K562 (cell line): ENCODE measurements around the gene PLA2G4A. TPM values are rescaled to one million over a fixed set of nuclear protein-coding genes. Genes with fewer than 3 reads are reported as not detected.

Experiments
- ATAC-seq: fragments of 200-7000 bp; cut with Tn5 transposase; 3 replicates; pipeline ENCODE4 v1.9.1; 2020; ENCODE audit warnings: moderate library complexity
- BruUV-seq: library from RNA; stranded (reverse); fragments of 400-500 nt; replicated peaks from 2 replicates; lab custom pipeline; 2021; lab: Mats Ljungman, UMichigan
- CTCF ChIA-PET: fragments of 300-600 bp; formaldehyde crosslinking; extraction: SDS; loops from one replicate; lab custom pipeline; 2021; ENCODE audit warnings: low intra/inter-chr PET ratio; lab: Yijun Ruan, JAX
- POLR2A ChIA-PET: fragments of 300-600, 350-650 bp; sonication (Branson Sonifier 250); formaldehyde crosslinking; extraction: SDS; loops from one replicate; lab custom pipeline; 2021; ENCODE audit warnings: antibody characterized with exemption, inconsistent platforms; lab: Yijun Ruan, JAX
- DNase-seq, 4 experiments: peaks; one replicate each; pipeline versions ENCODE4 v3.0.0 to v3.0.0-alpha.2; 2011 to 2018; ENCODE audit warnings: low spot score in 3 of 4, mixed read lengths in 3 of 4; ENCODE audit errors: extremely low read depth in 1 of 4
- FAIRE-seq: peaks from 2 replicates; lab custom pipeline; 2011; peaks lifted over from hg19 to GRCh38; lab: Jason Lieb, UNC
- H2AFZ ChIP-seq: 2 replicates; pipeline ENCODE4 v1.6.0; 2011; ENCODE audit warnings: low read depth, low read length, control low read depth, inconsistent platforms
- H3K27ac ChIP-seq: fragments of 200-600 bp; 3 replicates; pipeline ENCODE4 v1.8.0; 2011; ENCODE audit warnings: low read depth, mild to moderate bottlenecking, control low read depth, inconsistent platforms, low read length, moderate library complexity, mixed read lengths; ENCODE audit errors: extremely low read depth
- H3K27me3 ChIP-seq, 2 experiments: fragments of 300-600 bp in 1 of 2; 2 replicates in 1 of 2; 3 replicates in 1 of 2; pipeline versions ENCODE4 v1.6.0 to v1.8.0; 2011; ENCODE audit warnings: inconsistent platforms in 2 of 2, low read length in 2 of 2, mild to moderate bottlenecking in 1 of 2, mixed read lengths in 1 of 2, moderate library complexity in 1 of 2; ENCODE audit not compliant: control insufficient read depth in 2 of 2, insufficient read depth in 2 of 2
- H3K36me3 ChIP-seq: fragments of 300-600 bp; 3 replicates; pipeline ENCODE4 v1.8.0; 2011; ENCODE audit warnings: mild to moderate bottlenecking, low read length, inconsistent platforms; ENCODE audit not compliant: control insufficient read depth, insufficient read depth
- H3K4me1 ChIP-seq, 2 experiments: fragments of 200-600 bp in 1 of 2; replicated peaks in 1 of 2; 2 replicates in 1 of 2; 3 replicates in 1 of 2; pipeline versions ENCODE4 v1.5.1 to v1.8.0; 2011; ENCODE audit warnings: inconsistent platforms in 2 of 2, low read length in 2 of 2, mild to moderate bottlenecking in 1 of 2, mixed read lengths in 1 of 2, moderate library complexity in 1 of 2; ENCODE audit not compliant: control insufficient read depth in 2 of 2, insufficient read depth in 2 of 2
- H3K4me2 ChIP-seq: 2 replicates; pipeline ENCODE4 v1.6.1; 2011; ENCODE audit warnings: low read length, control low read depth, inconsistent platforms, mixed read lengths; ENCODE audit not compliant: insufficient read depth
- H3K4me3 ChIP-seq: fragments of 200-600 bp; sonication (generic), shearing (Covaris generic); 2 replicates; pipeline ENCODE4 v1.5.1; 2016; ENCODE audit warnings: control low read depth, inconsistent platforms
- H3K79me2 ChIP-seq: fragments of 200-600 bp; 3 replicates; pipeline ENCODE4 v1.8.0; 2011; ENCODE audit warnings: low read length, inconsistent platforms; ENCODE audit not compliant: control insufficient read depth, insufficient read depth
- H3K9ac ChIP-seq, 2 experiments: 2 replicates each; pipeline versions ENCODE4 v1.6.0 to v1.6.1; 2011; ENCODE audit warnings: low read depth in 2 of 2, low read length in 2 of 2, control low read depth in 1 of 2, inconsistent platforms in 1 of 2, mild to moderate bottlenecking in 1 of 2, mixed read lengths in 1 of 2; ENCODE audit not compliant: insufficient read depth in 1 of 2
- H3K9me1 ChIP-seq: one replicate; pipeline ENCODE4 v1.6.0; 2011; ENCODE audit warnings: inconsistent platforms, mild to moderate bottlenecking, low read length, moderate library complexity; ENCODE audit not compliant: control insufficient read depth, insufficient read depth
- H3K9me3 ChIP-seq: replicated peaks from 2 replicates; pipeline ENCODE4 v1.5.1; 2011; ENCODE audit warnings: low read depth, low read length, inconsistent platforms; ENCODE audit not compliant: control insufficient read depth, insufficient read depth
- H4K20me1 ChIP-seq: replicated peaks from 2 replicates; pipeline ENCODE4 v1.6.1; 2011; ENCODE audit warnings: low read length, inconsistent platforms, mixed read lengths; ENCODE audit not compliant: control insufficient read depth, insufficient read depth
- ELF1 ChIP-seq: fragments of 200-800 bp; sonication (Bioruptor generic); IDR thresholded peaks from 2 replicates; pipeline ENCODE4 v1.6.1; 2016; ENCODE audit warnings: missing genetic modification characterization, missing compliant biosample characterization
- EP300 ChIP-seq: IDR thresholded peaks from 2 replicates; pipeline ENCODE4 v1.6.1; 2012; ENCODE audit warnings: low read length, improper control_type of control experiment
- FOXM1 ChIP-seq, 2 experiments: fragments of 450-650 bp in 1 of 2; sonication (generic) in 1 of 2; formaldehyde crosslinking in 1 of 2; IDR thresholded peaks; 2 replicates each; pipeline versions ENCODE4 v1.6.1 to v1.9.0; 2017 to 2022; ENCODE audit warnings: low read depth in 2 of 2, mild to moderate bottlenecking in 2 of 2, missing genetic modification reagents in 1 of 2, moderate library complexity in 1 of 2
- KAT7 ChIP-seq: sonication (generic); formaldehyde crosslinking; IDR thresholded peaks from 2 replicates; pipeline ENCODE4 v1.8.0; 2022; ENCODE audit warnings: missing genetic modification reagents, mild to moderate bottlenecking, borderline replicate concordance
- KDM5B ChIP-seq: fragments of 200-600 bp; sonication (generic); IDR thresholded peaks from 2 replicates; pipeline ENCODE4 v1.6.1; 2012; ENCODE audit warnings: low read depth, mild to moderate bottlenecking, moderate library complexity, low read length, control low read depth, inconsistent platforms; ENCODE audit not compliant: insufficient replicate concordance
- POLR2H ChIP-seq: IDR thresholded peaks from 2 replicates; pipeline ENCODE4 v1.6.1; 2016; ENCODE audit warnings: missing genetic modification characterization, low read depth, mild to moderate bottlenecking, control low read depth, missing compliant biosample characterization, moderate library complexity
- TAF9B ChIP-seq: fragments of 450-650 bp; IDR thresholded peaks from 2 replicates; pipeline ENCODE4 v1.6.1; 2018; ENCODE audit warnings: mild to moderate bottlenecking; ENCODE audit not compliant: partially characterized antibody
- TRIM24 ChIP-seq, 2 experiments: fragments of 450-650 bp; IDR thresholded peaks; 2 replicates each; pipeline ENCODE4 v1.6.1; 2016
- WHSC1 ChIP-seq: IDR thresholded peaks from one replicate; pipeline ENCODE4 v1.6.1; 2012; ENCODE audit warnings: low read length, control low read depth, inconsistent platforms
- ZBTB7A ChIP-seq: IDR thresholded peaks from 2 replicates; pipeline ENCODE4 v1.6.1; 2011; ENCODE audit warnings: low read depth, mild to moderate bottlenecking, low read length, moderate library complexity, borderline replicate concordance; ENCODE audit not compliant: control insufficient read depth
- ZNF449 ChIP-seq: fragments of 250-450 bp; sonication (Bioruptor Pico); IDR thresholded peaks from 2 replicates; pipeline ENCODE4 v1.8.0; 2022; ENCODE audit warnings: moderate library complexity, mild to moderate bottlenecking, inconsistent platforms
- ZNF668 ChIP-seq: fragments of 250-450 bp; sonication (Bioruptor Pico); IDR thresholded peaks from 2 replicates; pipeline ENCODE4 v1.8.0; 2022; ENCODE audit warnings: mild to moderate bottlenecking, inconsistent platforms
- WGBS: fragments of 100-300 bp; shearing (Covaris generic); methylation state at CpG from one replicate; pipeline ENCODE4 v1.1.6; 2016; ENCODE audit warnings: low coverage, mixed read lengths; ENCODE audit not compliant: insufficient coverage; ENCODE audit errors: missing lambda C conversion rate; 5-methylcytosine and 5-hydroxymethylcytosine counted together
- in situ Hi-C: fragments of 300-500 bp; cut with MboI; formaldehyde crosslinking; loops from 4 replicates; pipeline ENCODE4 v1.15.0; 2018; ENCODE audit warnings: inconsistent platforms, mixed read lengths
- intact Hi-C: fragments of 100-400 bp; cut with micrococcal nuclease; formaldehyde crosslinking; loops from 2 replicates; pipeline ENCODE4 v1.14.2; 2022
- polyA plus RNA-seq, 8 experiments: library from polyadenylated mRNA; depleted of rRNA in 4 of 8; stranded (reverse) in 5 of 8; unstranded in 3 of 8; fragments of >200 nt; fragmentation: Nextera tagmentation in 2 of 8; fragmentation: Illumina TruSeq in 1 of 8; extraction: Ambion mirVana in 2 of 8; extraction: Trizol in 1 of 8; gene quantifications; 2 replicates each; pipeline versions ENCODE4 v1.2.1 to v1.2.3, GENCODE V29; 2011 to 2014; ENCODE audit warnings: inconsistent platforms in 1 of 8, missing spikeins in 1 of 8
- total RNA-seq, 7 experiments: library from RNA; depleted of rRNA in 6 of 7; stranded (reverse); fragments of >200 nt in 6 of 7; fragmentation: Illumina TruSeq in 2 of 7; extraction: Trizol in 2 of 7; gene quantifications; 2 replicates each; pipeline versions ENCODE4 v1.2.1 to v1.2.3, GENCODE V29; 2011 to 2021; ENCODE audit warnings: low replicate concordance in 1 of 7
- TF ChIP-seq, protein P1 (sequence below): fragments of 450-650 bp; formaldehyde crosslinking; IDR thresholded peaks from 2 replicates; pipeline ENCODE4 v1.4.0; 2020; ENCODE audit warnings: mild to moderate bottlenecking, moderate library complexity
- TF ChIP-seq, protein P2 (sequence below): fragments of 450-650 bp; IDR thresholded peaks from one replicate; pipeline ENCODE4 v1.6.1; 2018; ENCODE audit warnings: mild to moderate bottlenecking, moderate library complexity; ENCODE audit not compliant: partially characterized antibody

PLA2G4A gene
- total and polyA plus RNA-seq, 9 of the 15 experiments (the other 6 are each of a cell fraction or from before 2014, with no cell fraction given): 0.04 to 0.71 (median 0.22) TPM; not detected in 4

DNA sequence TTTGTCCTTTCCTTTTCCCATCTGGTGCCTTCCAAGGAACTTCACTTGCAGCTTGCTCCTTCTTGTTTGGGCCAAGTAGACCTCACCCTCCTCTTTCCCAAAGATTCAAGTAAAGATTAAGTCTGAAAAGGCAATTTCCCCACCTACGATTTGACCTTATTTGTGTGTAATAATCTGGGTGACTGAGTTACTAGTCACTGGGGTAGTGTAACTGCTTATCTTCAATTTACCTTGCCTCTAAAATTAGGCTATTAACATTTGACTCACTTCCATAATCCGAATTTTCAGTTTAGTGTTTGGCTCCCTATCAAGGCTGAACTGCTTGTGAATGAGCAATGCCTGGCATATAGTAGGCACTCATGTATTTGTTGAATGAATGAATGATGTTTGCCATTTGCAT lies 59.6 kb downstream of the PLA2G4A start:
- H3K27ac ChIP-seq: no peak overlapping the region
- intact Hi-C loops: no loop called here
- no peak for ATAC-seq

DNA sequence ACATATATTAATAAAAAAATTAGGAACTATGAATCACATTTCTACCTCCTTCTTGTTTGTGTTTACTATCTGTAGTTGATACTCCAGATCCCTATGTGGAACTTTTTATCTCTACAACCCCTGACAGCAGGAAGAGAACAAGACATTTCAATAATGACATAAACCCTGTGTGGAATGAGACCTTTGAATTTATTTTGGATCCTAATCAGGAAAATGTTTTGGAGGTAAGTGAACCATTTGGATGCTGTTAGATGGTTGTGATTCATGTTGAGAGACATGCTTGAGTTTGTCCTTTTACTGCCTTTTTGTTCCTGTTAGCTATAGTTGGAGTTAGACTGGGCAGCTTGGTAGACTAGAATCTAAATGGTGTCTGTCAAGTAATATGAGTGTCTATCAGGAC lies 64.2 kb downstream of the PLA2G4A start:
- H2AFZ ChIP-seq: no peak overlapping the region
- intact Hi-C loops (no loop called here), in situ Hi-C loops (loop anchor here (10.0 kb wide), 1 partner anchor 1402 kb away; no protein-coding TSS in a partner anchor)
- no peak for ATAC-seq
- POLR2A ChIA-PET: no interaction called here
- H3K4me1 ChIP-seq: no peaks in the 10 kb centered on the region
- H3K27me3 ChIP-seq: no peaks in the 10 kb centered on the region
- DNase-seq: no peak
- H3K9me1 ChIP-seq: no peaks in the 10 kb centered on the region
- no peaks in the 10 kb centered on the region for H3K36me3 ChIP-seq
- no TSS peak for BruUV-seq
- CTCF ChIA-PET: no interaction called here
- no peak overlapping the region for H3K9ac ChIP-seq
- no peak for FAIRE-seq
- no peak overlapping the region for H3K27ac ChIP-seq
- H3K9me3 ChIP-seq: no peaks in the 10 kb centered on the region
- H3K79me2 ChIP-seq: no peaks in the 10 kb centered on the region
- no peak overlapping the region for H3K4me2 ChIP-seq
- no peaks in the 10 kb centered on the region for H4K20me1 ChIP-seq
- no peak overlapping the region for H3K4me3 ChIP-seq
- TF ChIP-seq ZBTB7A (no peak), EP300 (no peak), ZNF668 (CRISPR knock-in tag) (no peak), ZNF449 (CRISPR knock-in tag) (no peak)
- TF ChIP-seq, protein P1, sequence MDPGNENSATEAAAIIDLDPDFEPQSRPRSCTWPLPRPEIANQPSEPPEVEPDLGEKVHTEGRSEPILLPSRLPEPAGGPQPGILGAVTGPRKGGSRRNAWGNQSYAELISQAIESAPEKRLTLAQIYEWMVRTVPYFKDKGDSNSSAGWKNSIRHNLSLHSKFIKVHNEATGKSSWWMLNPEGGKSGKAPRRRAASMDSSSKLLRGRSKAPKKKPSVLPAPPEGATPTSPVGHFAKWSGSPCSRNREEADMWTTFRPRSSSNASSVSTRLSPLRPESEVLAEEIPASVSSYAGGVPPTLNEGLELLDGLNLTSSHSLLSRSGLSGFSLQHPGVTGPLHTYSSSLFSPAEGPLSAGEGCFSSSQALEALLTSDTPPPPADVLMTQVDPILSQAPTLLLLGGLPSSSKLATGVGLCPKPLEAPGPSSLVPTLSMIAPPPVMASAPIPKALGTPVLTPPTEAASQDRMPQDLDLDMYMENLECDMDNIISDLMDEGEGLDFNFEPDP: no peak
- TF ChIP-seq, protein P2, sequence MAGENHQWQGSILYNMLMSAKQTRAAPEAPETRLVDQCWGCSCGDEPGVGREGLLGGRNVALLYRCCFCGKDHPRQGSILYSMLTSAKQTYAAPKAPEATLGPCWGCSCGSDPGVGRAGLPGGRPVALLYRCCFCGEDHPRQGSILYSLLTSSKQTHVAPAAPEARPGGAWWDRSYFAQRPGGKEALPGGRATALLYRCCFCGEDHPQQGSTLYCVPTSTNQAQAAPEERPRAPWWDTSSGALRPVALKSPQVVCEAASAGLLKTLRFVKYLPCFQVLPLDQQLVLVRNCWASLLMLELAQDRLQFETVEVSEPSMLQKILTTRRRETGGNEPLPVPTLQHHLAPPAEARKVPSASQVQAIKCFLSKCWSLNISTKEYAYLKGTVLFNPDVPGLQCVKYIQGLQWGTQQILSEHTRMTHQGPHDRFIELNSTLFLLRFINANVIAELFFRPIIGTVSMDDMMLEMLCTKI: no peak

More for the DNA sequence above, 59.6 kb downstream of the PLA2G4A start:
- TF ChIP-seq TRIM24 (IDR thresholded peaks at IDR 0.05) (no peak), KAT7 (CRISPR knock-in tag) (no peak), WHSC1 (no peak), KDM5B (no peak), ZBTB7A (no peak), FOXM1 (IDR thresholded peaks at IDR 0.05; ENCODE audit: low read depth) (no peak), FOXM1 (CRISPR knock-in tag; IDR thresholded peaks at IDR 0.05; ENCODE audit: low read depth) (no peak), TAF9B (no peak), POLR2H (no peak), ELF1 (tag) (no peak)
- Histone ChIP-seq H4K20me1 (no peaks in the 10 kb centered on the region), H3K9me3 (no peaks in the 10 kb centered on the region), H3K79me2 (no peaks in the 10 kb centered on the region), H3K9me1 (no peaks in the 10 kb centered on the region), H3K4me1 (no peaks in the 10 kb centered on the region), H3K36me3 (no peaks in the 10 kb centered on the region), H3K4me3 (no peak overlapping the region), H3K27me3 (no peaks in the 10 kb centered on the region), H3K4me2 (no peak overlapping the region), H3K9ac (no peak overlapping the region), H2AFZ (no peak overlapping the region)
- no TSS peak for BruUV-seq
- FAIRE-seq (no peak), DNase-seq (no peak)
- ChIA-PET POLR2A (no interaction called here), CTCF (no interaction called here)
- in situ Hi-C loops: no loop called here
- 0% methylated on average over 2 of the region's 2 CpGs for WGBS
